ENCODE data around the gene LDLRAD2.

The LDLRAD2 gene

GRCh38 chr1:21814241-21814918 is 2.3 kb downstream of the LDLRAD2 start:
- peak overlapping the region; percentile 70 for H3K9ac ChIP-seq
- no peaks in the 10 kb centered on the region for H4K20me1 ChIP-seq
- peak overlapping the region; percentile 87 for H3K27ac ChIP-seq
- H3K27me3 ChIP-seq, result no peaks in the 10 kb centered on the region
- H3K9me3 ChIP-seq, result no peaks in the 10 kb centered on the region
- peak overlapping the region; percentile 81 for H3K4me2 ChIP-seq
- peak overlapping the region; percentile 60 for H3K4me3 ChIP-seq
- no peak for TF ChIP-seq Cebpa-rat (IDR thresholded peaks at IDR 0.05)
- no peaks in the 10 kb centered on the region for H3K36me3 ChIP-seq
- H3K4me1 ChIP-seq, result peaks cover 75% of the 10 kb centered on the region

GRCh38 chr1:21814981-21815582 is 3.0 kb downstream of the LDLRAD2 start:
- no peak for TF ChIP-seq Cebpa-rat (IDR thresholded peaks at IDR 0.05)
- Histone ChIP-seq H3K9me3 (no peaks in the 10 kb centered on the region), H3K27me3 (no peaks in the 10 kb centered on the region), H3K27ac (peak overlapping the region; percentile 87), H3K9ac (peak overlapping the region; percentile 70), H3K4me1 (peaks cover 75% of the 10 kb centered on the region), H4K20me1 (no peaks in the 10 kb centered on the region), H3K4me3 (peak overlapping the region; percentile 60), H3K4me2 (peak overlapping the region; percentile 81), H3K36me3 (no peaks in the 10 kb centered on the region)

GRCh38 chr1:21815724-21816321 is 3.8 kb downstream of the LDLRAD2 start:
- Histone ChIP-seq H3K4me3 (no peak overlapping the region), H3K9ac (peak overlapping the region; percentile 70; the same call in 1 of the 2 replicates), H3K36me3 (peaks cover 4% of the 10 kb centered on the region), H3K27me3 (no peaks in the 10 kb centered on the region), H3K4me1 (peaks cover 75% of the 10 kb centered on the region), H3K27ac (peak overlapping the region; percentile 87), H4K20me1 (no peaks in the 10 kb centered on the region), H3K4me2 (peak overlapping the region; percentile 81), H3K9me3 (no peaks in the 10 kb centered on the region)
- TF ChIP-seq Cebpa-rat (IDR thresholded peaks at IDR 0.05), result no peak

GRCh38 chr1:21816602-21817302 is 4.7 kb downstream of the LDLRAD2 start:
- H3K4me3 ChIP-seq, result no peak overlapping the region
- peaks cover 12% of the 10 kb centered on the region for H3K36me3 ChIP-seq
- no peaks in the 10 kb centered on the region for H4K20me1 ChIP-seq
- TF ChIP-seq Cebpa-rat (IDR thresholded peaks at IDR 0.05), result no peak
- H3K27me3 ChIP-seq, result no peaks in the 10 kb centered on the region
- H3K4me2 ChIP-seq, result peak overlapping the region; percentile 81
- no peaks in the 10 kb centered on the region for H3K9me3 ChIP-seq
- no peak overlapping the region for H3K9ac ChIP-seq
- H3K4me1 ChIP-seq, result peaks cover 68% of the 10 kb centered on the region
- peak overlapping the region; percentile 87 for H3K27ac ChIP-seq

GRCh38 chr1:21818656-21819055 is 6.6 kb downstream of the LDLRAD2 start:
- H3K27ac ChIP-seq, result no peak overlapping the region
- no peak overlapping the region for H3K4me3 ChIP-seq
- TF ChIP-seq Cebpa-rat (IDR thresholded peaks at IDR 0.05), result no peak
- H3K9me3 ChIP-seq, result no peaks in the 10 kb centered on the region
- peaks cover 27% of the 10 kb centered on the region for H3K36me3 ChIP-seq
- H3K4me1 ChIP-seq, result peaks cover 59% of the 10 kb centered on the region
- H3K9ac ChIP-seq, result no peak overlapping the region
- H3K27me3 ChIP-seq, result no peaks in the 10 kb centered on the region
- H3K4me2 ChIP-seq, result peak overlapping the region; percentile 34; the same call in 1 of the 2 replicates
- no peaks in the 10 kb centered on the region for H4K20me1 ChIP-seq

- Histone ChIP-seq H3K27ac (no peak overlapping the region), H3K36me3 (peaks cover 45% of the 10 kb centered on the region)
Observed at GRCh38 chr1:21820597-21821232, 8.7 kb downstream of the LDLRAD2 start.

GRCh38 chr1:21821385-21822019 is 9.4 kb downstream of the LDLRAD2 start:
- Histone ChIP-seq H4K20me1 (no peaks in the 10 kb centered on the region), H3K27ac (no peak overlapping the region), H3K4me3 (no peak overlapping the region), H3K36me3 (peaks cover 49% of the 10 kb centered on the region), H3K9me3 (no peaks in the 10 kb centered on the region), H3K9ac (no peak overlapping the region), H3K4me2 (no peak overlapping the region), H3K4me1 (peaks cover 39% of the 10 kb centered on the region), H3K27me3 (no peaks in the 10 kb centered on the region)
- no peak for TF ChIP-seq Cebpa-rat (IDR thresholded peaks at IDR 0.05)

More at GRCh38 chr1:21820597-21821232, 8.7 kb downstream of the LDLRAD2 start:
- H4K20me1 ChIP-seq, result no peaks in the 10 kb centered on the region
- TF ChIP-seq Cebpa-rat (IDR thresholded peaks at IDR 0.05), result no peak
- H3K27me3 ChIP-seq, result no peaks in the 10 kb centered on the region
- no peak overlapping the region for H3K4me2 ChIP-seq
- no peak overlapping the region for H3K9ac ChIP-seq
- no peaks in the 10 kb centered on the region for H3K9me3 ChIP-seq
- H3K4me3 ChIP-seq, result no peak overlapping the region
- H3K4me1 ChIP-seq, result peaks cover 47% of the 10 kb centered on the region

- Histone ChIP-seq H3K4me2 (no peak overlapping the region), H3K9ac (no peak overlapping the region), H3K27me3 (no peaks in the 10 kb centered on the region), H3K9me3 (no peaks in the 10 kb centered on the region), H4K20me1 (no peaks in the 10 kb centered on the region), H3K4me1 (peaks cover 31% of the 10 kb centered on the region), H3K4me3 (no peak overlapping the region), H3K27ac (no peak overlapping the region), H3K36me3 (peaks cover 58% of the 10 kb centered on the region)
- TF ChIP-seq Cebpa-rat (IDR thresholded peaks at IDR 0.05), result no peak
Observed at GRCh38 chr1:21822349-21822748, 10.3 kb downstream of the LDLRAD2 start.

Measured in BLaER1 (cell line).